ENCODE results near the gene ADAMTS17. TPM values are rescaled to one million over a fixed set of nuclear protein-coding genes. Genes with fewer than 3 reads are reported as not detected.

Gene ADAMTS17
- total RNA-seq, 1 experiment from 2014 or later = 1.6 TPM

- POLR2A ChIA-PET = no interaction called here
Observed at GRCh38 chr15:99985878-99986277, 355.9 kb downstream of the ADAMTS17 start.

GRCh38 chr15:99984491-99985243 is 357.1 kb downstream of the ADAMTS17 start:
- H3K36me3 ChIP-seq (ENCODE audit: control insufficient read depth, insufficient read depth, low read length) = no peaks in the 10 kb centered on the region
- in situ Hi-C loops (cut with HindIII; ENCODE audit: low pct_unique_long_range_greater_than_20kb, low sequenced_read_pairs) = no loop called here
- no TSS peak for BruUV-seq (replicated peaks)
- ATAC-seq (no peak), DNase-seq (ENCODE audit: low read depth, low spot score) (no peak)
- ChIA-PET CTCF (no interaction called here), POLR2A (no interaction called here)
- H3K27me3 ChIP-seq (ENCODE audit: control insufficient read depth, insufficient read depth, low read length) = no peaks in the 10 kb centered on the region
- intact Hi-C loops (cut with micrococcal nuclease; ENCODE audit: unreplicated experiment) = no loop called here
- H3K4me3 ChIP-seq (ENCODE audit: low read depth in 2 of 2, low read length in 2 of 2) = no peak overlapping the region
- no peaks in the 10 kb centered on the region; the same call in 1 of the 2 replicates for H3K4me1 ChIP-seq (ENCODE audit: control insufficient read depth, insufficient read depth, low read length)
- no peaks in the 10 kb centered on the region for H3K9me3 ChIP-seq (ENCODE audit: control insufficient read depth, insufficient read depth, low read depth, low read length)
- no peak overlapping the region for H3K27ac ChIP-seq (ENCODE audit: low read length)
- TF ChIP-seq, protein P1, sequence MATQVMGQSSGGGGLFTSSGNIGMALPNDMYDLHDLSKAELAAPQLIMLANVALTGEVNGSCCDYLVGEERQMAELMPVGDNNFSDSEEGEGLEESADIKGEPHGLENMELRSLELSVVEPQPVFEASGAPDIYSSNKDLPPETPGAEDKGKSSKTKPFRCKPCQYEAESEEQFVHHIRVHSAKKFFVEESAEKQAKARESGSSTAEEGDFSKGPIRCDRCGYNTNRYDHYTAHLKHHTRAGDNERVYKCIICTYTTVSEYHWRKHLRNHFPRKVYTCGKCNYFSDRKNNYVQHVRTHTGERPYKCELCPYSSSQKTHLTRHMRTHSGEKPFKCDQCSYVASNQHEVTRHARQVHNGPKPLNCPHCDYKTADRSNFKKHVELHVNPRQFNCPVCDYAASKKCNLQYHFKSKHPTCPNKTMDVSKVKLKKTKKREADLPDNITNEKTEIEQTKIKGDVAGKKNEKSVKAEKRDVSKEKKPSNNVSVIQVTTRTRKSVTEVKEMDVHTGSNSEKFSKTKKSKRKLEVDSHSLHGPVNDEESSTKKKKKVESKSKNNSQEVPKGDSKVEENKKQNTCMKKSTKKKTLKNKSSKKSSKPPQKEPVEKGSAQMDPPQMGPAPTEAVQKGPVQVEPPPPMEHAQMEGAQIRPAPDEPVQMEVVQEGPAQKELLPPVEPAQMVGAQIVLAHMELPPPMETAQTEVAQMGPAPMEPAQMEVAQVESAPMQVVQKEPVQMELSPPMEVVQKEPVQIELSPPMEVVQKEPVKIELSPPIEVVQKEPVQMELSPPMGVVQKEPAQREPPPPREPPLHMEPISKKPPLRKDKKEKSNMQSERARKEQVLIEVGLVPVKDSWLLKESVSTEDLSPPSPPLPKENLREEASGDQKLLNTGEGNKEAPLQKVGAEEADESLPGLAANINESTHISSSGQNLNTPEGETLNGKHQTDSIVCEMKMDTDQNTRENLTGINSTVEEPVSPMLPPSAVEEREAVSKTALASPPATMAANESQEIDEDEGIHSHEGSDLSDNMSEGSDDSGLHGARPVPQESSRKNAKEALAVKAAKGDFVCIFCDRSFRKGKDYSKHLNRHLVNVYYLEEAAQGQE (IDR thresholded peaks at IDR 0.05; ENCODE audit: insufficient read depth in 1 of 2, low read depth in 2 of 2, low read length in 1 of 2) = no peak
- TF ChIP-seq TCF7L2 (IDR thresholded peaks at IDR 0.05; ENCODE audit: low read depth, low read length) = no peak
- no peak for TF ChIP-seq SIN3A (IDR thresholded peaks at IDR 0.05; ENCODE audit: borderline replicate concordance, insufficient read depth, low read depth, low read length)
- no peak for TF ChIP-seq POLR2AphosphoS5 (IDR thresholded peaks at IDR 0.05; ENCODE audit: low read depth, low read length)
- no peak for TF ChIP-seq CTCF (IDR thresholded peaks at IDR 0.05)

More at GRCh38 chr15:99985878-99986277, 355.9 kb downstream of the ADAMTS17 start:
- TF ChIP-seq CTCF (IDR thresholded peaks at IDR 0.05) = no peak
- TF ChIP-seq, protein P1 (IDR thresholded peaks at IDR 0.05; ENCODE audit: insufficient read depth in 1 of 2, low read depth in 2 of 2, low read length in 1 of 2) = no peak
- no peak for TF ChIP-seq SIN3A (IDR thresholded peaks at IDR 0.05; ENCODE audit: borderline replicate concordance, insufficient read depth, low read depth, low read length)
- no peak for TF ChIP-seq TCF7L2 (IDR thresholded peaks at IDR 0.05; ENCODE audit: low read depth, low read length)
- no peak for TF ChIP-seq POLR2AphosphoS5 (IDR thresholded peaks at IDR 0.05; ENCODE audit: low read depth, low read length)
- no peaks in the 10 kb centered on the region for H3K36me3 ChIP-seq (ENCODE audit: control insufficient read depth, insufficient read depth, low read length)
- CTCF ChIA-PET = no interaction called here
- no peaks in the 10 kb centered on the region for H3K27me3 ChIP-seq (ENCODE audit: control insufficient read depth, insufficient read depth, low read length)
- in situ Hi-C loops (cut with HindIII; ENCODE audit: low pct_unique_long_range_greater_than_20kb, low sequenced_read_pairs) = no loop called here
- H3K9me3 ChIP-seq (ENCODE audit: control insufficient read depth, insufficient read depth, low read depth, low read length) = no peaks in the 10 kb centered on the region
- DNase-seq (ENCODE audit: low read depth, low spot score) = no peak
- BruUV-seq (replicated peaks) = no TSS peak
- intact Hi-C loops (cut with micrococcal nuclease; ENCODE audit: unreplicated experiment) = no loop called here
- no peak overlapping the region for H3K4me3 ChIP-seq (ENCODE audit: low read depth in 2 of 2, low read length in 2 of 2)
- peak overlapping the region; percentile 34; the same call in 1 of the 2 replicates for H3K27ac ChIP-seq (ENCODE audit: low read length)
- no peaks in the 10 kb centered on the region; the same call in 1 of the 2 replicates for H3K4me1 ChIP-seq (ENCODE audit: control insufficient read depth, insufficient read depth, low read length)
- no peak for ATAC-seq
